Measurements from ENCODE around the gene CDH22. TPM values are rescaled to one million over a fixed set of nuclear protein-coding genes. Genes with fewer than 3 reads are reported as not detected.

The CDH22 gene
- total RNA-seq, 4 donors from 2014 or later, result 0.26 to 1.2 (median 0.35) TPM

- Histone ChIP-seq H3K27ac (no peak overlapping the region), H3K4me3 (no peak overlapping the region), H3K4me1 (no peaks in the 10 kb centered on the region), H3K36me3 (no peaks in the 10 kb centered on the region), H3K9me3 (no peaks in the 10 kb centered on the region), H3K27me3 (peaks cover 22 to 31% (median 29%) of the 10 kb centered on the region in 3 donors)
- intact Hi-C loops (cut with DNase I; ENCODE audit: low total_unique reads), result loop anchor here (2.0 to 5.0 kb wide), 2 partner anchors 42 to 151 kb away; no protein-coding TSS in a partner anchor
- in situ Hi-C loops (cut with MboI; ENCODE audit: low sequenced_read_pairs in 4 of 4), result no loop called here
- TF ChIP-seq POLR2A (IDR thresholded peaks at IDR 0.05) (no peak), CTCF (IDR thresholded peaks at IDR 0.05 in 4 of 5, conservative IDR thresholded peaks at IDR 0.05 in 1 of 5) (no peak)
- ATAC-seq (no peak), DNase-seq (no peak)
Observed at GRCh38 chr20:46173652-46174468, 134.4 kb downstream of the CDH22 start.

GRCh38 chr20:46172961-46173536 lies 135.2 kb downstream of the CDH22 start:
- H3K36me3 ChIP-seq, result no peaks in the 10 kb centered on the region
- intact Hi-C loops (cut with DNase I; ENCODE audit: low total_unique reads) (loop anchor here (5.0 kb wide), 1 partner anchor 41 kb away; no protein-coding TSS in a partner anchor), in situ Hi-C loops (cut with MboI; ENCODE audit: low sequenced_read_pairs in 4 of 4) (no loop called here)
- H3K27me3 ChIP-seq, result peaks cover 22 to 31% (median 29%) of the 10 kb centered on the region in 3 donors
- no peak overlapping the region for H3K4me3 ChIP-seq
- TF ChIP-seq CTCF (IDR thresholded peaks at IDR 0.05 in 4 of 5, conservative IDR thresholded peaks at IDR 0.05 in 1 of 5) (no peak), POLR2A (IDR thresholded peaks at IDR 0.05) (no peak)
- no peaks in the 10 kb centered on the region for H3K9me3 ChIP-seq
- no peak for ATAC-seq
- H3K27ac ChIP-seq, result no peak overlapping the region
- H3K4me1 ChIP-seq, result no peaks in the 10 kb centered on the region
- no peak for DNase-seq

- ATAC-seq (no peak), DNase-seq (no peak)
- Histone ChIP-seq H3K4me1 (no peaks in the 10 kb centered on the region), H3K27me3 (peaks cover 22 to 31% (median 29%) of the 10 kb centered on the region in 3 donors), H3K9me3 (no peaks in the 10 kb centered on the region), H3K27ac (no peak overlapping the region), H3K36me3 (no peaks in the 10 kb centered on the region), H3K4me3 (no peak overlapping the region)
- intact Hi-C loops (cut with DNase I; ENCODE audit: low total_unique reads), result loop anchor here (5.0 kb wide), 1 partner anchor 40 kb away; no protein-coding TSS in a partner anchor
- in situ Hi-C loops (cut with MboI; ENCODE audit: low sequenced_read_pairs in 4 of 4), result no loop called here
- TF ChIP-seq POLR2A (IDR thresholded peaks at IDR 0.05) (no peak), CTCF (IDR thresholded peaks at IDR 0.05 in 4 of 5, conservative IDR thresholded peaks at IDR 0.05 in 1 of 5) (no peak)
Observed at GRCh38 chr20:46172455-46172854, 135.8 kb downstream of the CDH22 start.

- DNase-seq (no peak), ATAC-seq (no peak)
- intact Hi-C loops (cut with DNase I; ENCODE audit: low total_unique reads), result loop anchor here (5.0 kb wide), 1 partner anchor 40 kb away; no protein-coding TSS in a partner anchor
- H3K4me1 ChIP-seq, result no peaks in the 10 kb centered on the region
- TF ChIP-seq POLR2A (IDR thresholded peaks at IDR 0.05) (no peak), CTCF (IDR thresholded peaks at IDR 0.05 in 4 of 5, conservative IDR thresholded peaks at IDR 0.05 in 1 of 5) (no peak)
- in situ Hi-C loops (cut with MboI; ENCODE audit: low sequenced_read_pairs in 4 of 4), result no loop called here
- H3K4me3 ChIP-seq, result no peak overlapping the region
- H3K27ac ChIP-seq, result no peak overlapping the region
- no peaks in the 10 kb centered on the region for H3K9me3 ChIP-seq
- H3K27me3 ChIP-seq, result peaks cover 22 to 31% (median 29%) of the 10 kb centered on the region in 3 donors
- no peaks in the 10 kb centered on the region for H3K36me3 ChIP-seq
Observed at GRCh38 chr20:46171909-46172308, 136.4 kb downstream of the CDH22 start.
